HepG2 (cell line): ENCODE data around the gene PHIP. TPM values are rescaled to one million over a fixed set of nuclear protein-coding genes. Genes with fewer than 3 reads are reported as not detected.

Experiments used
- ATAD3A ChIP-seq: sonication (generic); formaldehyde crosslinking; IDR thresholded peaks from 2 replicates; pipeline ENCODE4 v1.4.0; 2020; ENCODE audit warnings: missing genetic modification reagents
- CEBPG ChIP-seq: IDR thresholded peaks from 2 replicates; pipeline ENCODE4 v1.6.1; 2016
- CHD2 ChIP-seq: IDR thresholded peaks from 2 replicates; pipeline ENCODE4 v1.6.1; 2011; ENCODE audit warnings: low read depth, low read length, improper control_type of control experiment
- IRX3 ChIP-seq: sonication (generic); formaldehyde crosslinking; IDR thresholded peaks from 2 replicates; pipeline ENCODE4 v1.8.1; 2023; ENCODE audit warnings: mild to moderate bottlenecking, low read depth, missing genetic modification reagents, borderline replicate concordance
- PRDM4 ChIP-seq: sonication (generic); formaldehyde crosslinking; IDR thresholded peaks from 2 replicates; pipeline ENCODE4 v1.9.0; 2021; ENCODE audit warnings: missing genetic modification reagents, borderline replicate concordance
- RFX5 ChIP-seq: IDR thresholded peaks from 2 replicates; pipeline ENCODE4 v1.6.1; 2011; ENCODE audit warnings: low read depth, low read length, improper control_type of control experiment
- SNAPC4 ChIP-seq: sonication (generic); formaldehyde crosslinking; IDR thresholded peaks from 2 replicates; pipeline ENCODE4 v1.4.0; 2020; ENCODE audit warnings: mild to moderate bottlenecking, missing genetic modification reagents
- ZBTB1 ChIP-seq: sonication (generic); formaldehyde crosslinking; IDR thresholded peaks from 2 replicates; pipeline ENCODE4 v1.4.0; 2020; ENCODE audit warnings: missing genetic modification reagents, borderline replicate concordance
- ZBTB21 ChIP-seq: sonication (generic); formaldehyde crosslinking; IDR thresholded peaks from 2 replicates; pipeline ENCODE4 v1.4.0; 2020; ENCODE audit warnings: missing genetic modification reagents
- ZKSCAN8 ChIP-seq: IDR thresholded peaks from 2 replicates; pipeline ENCODE4 v1.6.1; 2016; ENCODE audit warnings: borderline replicate concordance, missing genetic modification reagents, missing compliant biosample characterization
- ZNF503 ChIP-seq: sonication (generic); formaldehyde crosslinking; IDR thresholded peaks from 2 replicates; pipeline ENCODE4 v1.4.0; 2020; ENCODE audit warnings: missing genetic modification reagents
- ZNF770 ChIP-seq: sonication (generic); formaldehyde crosslinking; IDR thresholded peaks from 2 replicates; pipeline ENCODE4 v1.5.0; 2020; ENCODE audit warnings: mild to moderate bottlenecking, missing genetic modification reagents
- ZNF788 ChIP-seq: sonication (generic); formaldehyde crosslinking; IDR thresholded peaks from 2 replicates; pipeline ENCODE4 v1.5.0; 2020; ENCODE audit warnings: mild to moderate bottlenecking, missing genetic modification reagents, borderline replicate concordance
- ZNF891 ChIP-seq: sonication (generic); formaldehyde crosslinking; IDR thresholded peaks from 2 replicates; pipeline ENCODE4 v1.5.0; 2020; ENCODE audit warnings: mild to moderate bottlenecking, missing genetic modification reagents
- polyA plus RNA-seq, 8 experiments: library from polyadenylated mRNA; depleted of rRNA in 3 of 8; stranded (reverse) in 7 of 8; unstranded in 1 of 8; fragments of >200 nt; fragmentation: Illumina TruSeq in 4 of 8; extraction: Trizol in 4 of 8; gene quantifications; 2 replicates each; pipeline versions ENCODE4 v1.2.1 to v1.2.3, GENCODE V29; 2011 to 2016; ENCODE audit warnings: low read depth in 4 of 8, missing spikeins in 1 of 8, mixed read lengths in 1 of 8; ENCODE audit not compliant: insufficient read depth in 1 of 8
- total RNA-seq, 5 experiments: library from RNA; depleted of rRNA; stranded (reverse); fragments of >200 nt; fragmentation: Illumina TruSeq; extraction: Trizol; gene quantifications; 2 replicates each; pipeline ENCODE4 v1.2.3, GENCODE V29; 2016; ENCODE audit warnings: low read depth in 1 of 5

PHIP gene
- total and polyA plus RNA-seq, 2 of the 13 experiments (the other 11 are each of a cell fraction or from before 2014, with no cell fraction given) = 6.5 to 23.5 TPM

- TF ChIP-seq ZNF503 (CRISPR knock-in tag) (peak; percentile 59; the same call in 1 of the 2 replicates), ZNF891 (CRISPR knock-in tag) (0 out of 2 replicates have a peak, but pooled peaks have one; percentile 85), ZNF788 (CRISPR knock-in tag) (0 out of 2 replicates have a peak, but pooled peaks have one; percentile 17), ATAD3A (no peak), IRX3 (no peak), CEBPG (peak; percentile 68), RFX5 (0 out of 2 replicates have a peak, but pooled peaks have one; percentile 13), ZBTB21 (CRISPR knock-in tag) (no peak), ZBTB1 (no peak), CHD2 (peak; percentile 87), ZNF770 (CRISPR knock-in tag) (peak; percentile 68; the same call in 1 of the 2 replicates), ZKSCAN8 (peak; percentile 17; the same call in 1 of the 2 replicates), SNAPC4 (CRISPR knock-in tag) (no peak), PRDM4 (CRISPR knock-in tag) (no peak)
Observed at GRCh38 chr6:79078075-79078969, at the start of gene PHIP (continued).
